GM21786 (cell line): ENCODE data around the gene LUM.
"Not testable (repeated sequence)": the region's sequence is repeated elsewhere in the genome, so short reads cannot be mapped to it uniquely, and the experiment has no call there.

ENCODE experiments used
- ATAC-seq: cut with Tn5 transposase; IDR thresholded peaks from one replicate; pipeline ENCODE4 v1.9.1; 2021; ENCODE audit not compliant: unreplicated experiment

Gene LUM

GRCh38 chr12:91110311-91110924, 876 bp downstream of the LUM start:
- no peak for ATAC-seq

DNA sequence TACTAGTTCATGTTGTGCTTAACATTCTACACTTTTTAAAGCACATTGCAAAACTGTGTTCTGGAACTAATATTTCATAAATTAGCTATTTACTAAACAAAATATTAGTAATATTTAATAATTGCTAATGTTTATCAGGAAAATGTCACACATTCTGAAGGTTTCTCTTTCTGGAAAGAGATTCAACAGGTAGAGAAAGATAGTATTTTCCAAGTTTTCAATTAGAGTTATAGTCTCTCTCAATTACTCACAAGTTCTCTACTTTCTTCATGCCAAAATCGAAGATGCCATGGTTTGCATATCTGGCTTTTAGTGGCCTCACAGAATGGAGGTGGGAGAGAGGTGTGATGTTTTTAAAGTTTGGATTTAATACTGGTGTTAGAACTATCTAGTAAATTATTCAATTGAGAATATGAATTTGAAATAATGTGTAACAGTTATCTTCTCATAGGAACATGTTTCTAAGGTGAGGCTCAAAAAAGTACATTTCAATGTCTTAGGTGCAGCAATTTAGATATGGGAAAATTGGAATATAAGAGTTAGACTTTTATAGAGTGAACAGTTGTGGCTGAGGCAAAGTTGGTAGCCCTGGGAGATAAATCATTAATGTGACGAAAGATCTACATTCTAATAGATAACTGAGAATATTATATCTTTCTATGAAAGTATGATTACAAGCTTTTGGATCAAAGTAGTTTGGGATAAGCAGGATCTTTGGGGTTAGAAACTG, 1.5 kb downstream of the LUM start:
- no peak for ATAC-seq

- peak; percentile 77 for ATAC-seq
Observed at GRCh38 chr12:91109148-91109564, 2.1 kb downstream of the LUM start.

GRCh38 chr12:91108196-91108755, 3.0 kb downstream of the LUM start:
- ATAC-seq = no peak

- no peak for ATAC-seq
Observed at GRCh38 chr12:91106283-91106682, 5.0 kb downstream of the LUM start.

DNA sequence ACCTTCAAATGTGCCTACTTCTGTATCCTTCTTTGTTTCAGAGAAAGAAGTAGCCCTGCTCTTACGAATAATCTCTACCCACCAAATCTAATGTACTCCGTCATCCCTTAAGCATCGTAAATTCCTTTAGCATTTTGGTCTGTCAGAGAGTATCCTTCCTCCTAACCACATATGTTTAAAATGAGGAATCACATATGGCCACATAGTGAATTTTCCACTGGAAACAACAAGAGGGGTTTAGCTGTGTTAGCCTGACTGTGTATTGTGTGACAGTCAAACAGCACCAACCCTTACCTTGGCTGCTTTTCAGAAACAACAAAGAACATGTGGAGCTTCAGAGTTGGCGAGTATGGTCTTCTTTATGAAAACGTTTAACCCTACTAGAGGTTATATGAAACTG, 5.5 kb downstream of the LUM start:
- ATAC-seq = no peak

DNA sequence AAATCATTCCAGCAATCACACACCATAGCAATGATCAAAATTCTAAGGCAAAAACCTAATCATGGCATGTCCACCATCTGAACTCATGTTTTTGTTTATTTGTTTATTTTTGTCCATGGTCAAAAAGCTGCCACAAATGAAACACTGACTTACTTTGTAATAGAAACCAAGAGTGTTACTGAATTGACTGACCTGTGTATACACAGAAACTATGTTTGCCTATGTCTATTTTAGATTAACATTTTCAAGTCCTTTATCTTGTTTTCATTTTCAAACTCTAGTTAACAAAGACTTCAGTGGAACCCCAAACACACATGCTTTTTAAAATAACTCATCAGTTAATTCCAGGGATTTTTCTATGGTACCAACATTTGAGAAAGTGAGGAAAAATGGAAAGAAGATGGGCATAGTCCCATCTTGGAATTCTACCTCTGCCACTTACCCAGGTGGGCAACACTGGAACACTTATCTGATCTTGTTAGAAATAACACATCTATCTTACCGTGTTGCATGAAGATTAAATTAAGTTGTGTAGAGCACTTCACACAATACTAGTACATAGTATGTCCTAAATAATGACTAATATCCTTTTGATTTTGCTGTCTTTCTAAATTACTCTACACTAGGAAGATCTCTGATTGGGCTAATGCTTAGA, 6.4 kb downstream of the LUM start:
- ATAC-seq = peak; percentile 53

DNA sequence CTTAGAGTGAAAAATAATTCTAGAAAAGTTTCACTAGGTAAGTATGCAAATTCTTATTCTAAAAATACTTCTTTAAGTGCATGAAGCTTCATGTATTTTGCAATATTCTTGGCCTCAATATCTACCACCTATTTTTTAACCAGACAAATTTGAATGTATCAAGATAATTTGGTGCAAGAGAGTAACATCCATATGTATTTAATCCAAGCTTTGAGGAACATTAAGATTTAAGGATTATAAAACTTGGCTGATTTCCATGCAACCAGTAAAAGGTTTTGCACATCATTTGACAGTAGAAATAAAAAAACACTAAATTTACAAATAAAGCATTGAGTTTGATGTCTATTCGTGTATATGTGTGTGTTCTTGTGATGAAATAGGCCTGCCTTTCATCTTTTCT, 7.7 kb downstream of the LUM start:
- no peak for ATAC-seq

DNA sequence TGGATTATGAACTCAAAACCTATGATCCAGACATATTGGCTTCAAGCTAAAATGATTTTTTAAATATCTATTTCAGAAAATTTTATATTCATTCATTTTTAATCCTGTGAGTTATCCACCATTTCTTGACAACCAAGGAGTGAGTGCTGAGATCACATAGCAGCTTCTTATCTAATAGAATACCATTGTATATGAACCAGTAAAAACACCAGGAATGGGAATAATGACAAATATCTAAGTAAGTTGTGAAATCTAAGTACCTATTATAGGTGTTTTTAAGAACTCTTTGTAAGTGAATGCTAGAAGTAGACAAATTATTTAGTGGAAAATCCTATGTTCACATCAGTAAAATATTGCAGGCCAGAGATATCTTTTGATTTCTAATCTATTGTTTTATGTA, 8.2 kb downstream of the LUM start:
- no peak for ATAC-seq

- ATAC-seq = no peak
Observed at GRCh38 chr12:91100906-91101305, 10.4 kb downstream of the LUM start.

GRCh38 chr12:91099836-91100235, 11.5 kb downstream of the LUM start:
- no peak for ATAC-seq

GRCh38 chr12:91099341-91099740, 12.0 kb downstream of the LUM start:
- no peak for ATAC-seq

DNA sequence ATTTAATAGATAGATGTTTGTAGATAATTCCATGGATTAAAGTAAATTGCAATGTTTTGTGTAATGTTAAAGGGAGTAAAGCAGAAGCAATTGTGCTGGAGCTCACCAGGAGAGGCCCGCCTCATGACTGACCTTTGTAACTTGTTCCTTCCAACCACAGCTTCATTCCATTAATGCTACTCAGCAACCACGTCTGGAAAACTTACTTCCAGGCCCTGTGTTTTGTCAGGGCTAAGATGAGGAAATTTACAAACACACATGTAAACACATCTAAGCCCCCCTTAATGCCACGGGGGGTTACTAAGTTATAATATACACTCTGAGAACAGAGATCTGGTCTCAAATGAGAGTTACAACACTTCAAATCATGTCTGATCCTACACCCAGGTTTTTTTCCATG, 12.4 kb downstream of the LUM start:
- no peak for ATAC-seq

DNA sequence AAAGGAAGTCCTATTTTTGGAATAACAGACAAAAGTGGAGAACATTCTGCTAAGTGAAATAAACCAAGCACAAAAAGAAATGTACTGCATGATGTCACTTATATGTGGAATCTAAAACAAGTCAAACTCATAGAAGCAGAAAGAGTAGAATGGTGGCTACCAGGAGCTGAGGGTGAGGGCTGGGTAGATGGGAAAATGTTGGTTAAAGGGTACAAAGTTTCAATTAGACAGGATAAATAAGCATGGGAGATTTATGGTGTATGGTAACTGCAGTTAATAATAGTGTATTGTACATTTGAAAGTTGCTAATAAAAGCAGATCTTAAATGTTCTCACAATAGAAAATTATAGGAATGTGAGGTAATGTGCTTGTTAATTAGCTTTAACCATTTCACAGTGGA, 12.8 kb downstream of the LUM start:
- ATAC-seq = no peak

DNA sequence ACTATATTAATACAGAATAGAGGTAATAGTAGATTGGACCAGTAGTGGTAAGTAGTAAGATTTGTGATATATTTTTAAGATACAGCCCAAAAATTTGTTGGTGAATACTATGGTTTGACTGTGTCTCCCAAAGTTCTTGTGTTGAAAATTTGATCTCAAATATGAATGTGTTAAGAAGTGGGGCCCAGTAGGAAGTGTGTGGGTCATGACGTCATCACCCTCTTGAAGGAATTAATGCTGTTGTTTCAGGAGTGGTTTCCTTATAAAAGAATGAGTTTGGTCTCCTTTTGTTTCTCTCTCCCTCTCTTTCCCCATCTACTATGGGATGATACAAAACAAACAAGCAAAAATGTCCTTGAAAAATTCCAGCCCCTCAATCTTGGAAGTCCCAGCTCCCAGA, 16.3 kb downstream of the LUM start:
- no peak for ATAC-seq

GRCh38 chr12:91094032-91094662, 17.1 kb downstream of the LUM start:
- no peak for ATAC-seq

DNA sequence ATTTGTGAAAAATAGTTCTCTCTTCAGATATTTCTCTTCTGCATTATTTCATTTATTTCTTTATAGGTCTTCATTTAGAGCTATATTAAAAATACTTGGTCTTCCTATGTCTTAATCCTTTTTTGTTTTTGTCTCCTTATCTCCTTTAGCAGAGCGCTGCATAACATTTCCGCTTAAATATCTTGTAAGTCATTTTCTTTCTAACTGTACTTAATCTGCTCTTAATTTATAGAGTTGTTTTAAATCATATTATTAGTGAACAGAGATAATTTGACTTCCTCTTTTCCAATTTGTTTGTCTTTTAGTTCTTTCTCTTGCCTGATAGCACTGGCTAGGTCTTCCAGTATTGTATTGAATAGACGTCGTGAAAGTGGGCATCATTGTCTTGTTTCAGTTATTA, 18.0 kb downstream of the LUM start:
- no peak for ATAC-seq

- ATAC-seq = no peak
Observed at GRCh38 chr12:91091916-91092715, 19.2 kb downstream of the LUM start.

DNA sequence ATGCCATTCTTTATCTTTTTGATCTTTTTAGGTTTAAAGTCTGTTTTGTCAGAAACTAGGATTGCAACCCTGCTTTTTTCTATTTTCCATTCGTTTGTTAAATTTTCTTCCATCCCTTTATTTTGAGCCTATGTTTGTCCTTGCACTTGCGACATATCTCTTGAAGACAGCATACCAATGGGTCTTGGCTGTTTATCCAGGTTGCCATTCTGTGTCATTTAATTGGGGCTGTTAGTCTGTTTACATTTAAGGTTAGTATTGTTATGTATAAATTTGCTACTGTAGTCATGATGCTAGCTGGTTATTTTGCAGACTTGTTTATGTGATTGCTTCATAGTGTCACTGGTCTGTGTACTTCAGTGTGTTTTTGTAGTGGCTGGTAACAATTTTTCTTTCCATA, 21.3 kb downstream of the LUM start:
- not testable (repeated sequence) for ATAC-seq

GRCh38 chr12:91080041-91080440, 31.3 kb downstream of the LUM start:
- ATAC-seq = no peak

GRCh38 chr12:91078501-91078900, 32.8 kb downstream of the LUM start:
- no peak for ATAC-seq
